Heart left ventricle (tissue), 16 donors: ENCODE measurements around the gene LSM4. TPM values are rescaled to one million over a fixed set of nuclear protein-coding genes. Genes with fewer than 3 reads are reported as not detected.

Experiments used
- ATAC-seq, 4 donors: fragments of 200-7000 bp; cut with Tn5 transposase; one replicate each; pipeline ENCODE4 v1.9.1; 2020 to 2022; ENCODE audit warnings: moderate library complexity in 4 of 4, mild to moderate bottlenecking in 3 of 4, moderate number of reproducible peaks in 1 of 4
- DNase-seq, 5 donors: peaks; one replicate each; pipeline ENCODE4 v3.0.0-alpha.2; 2020
- H3K27ac ChIP-seq, 12 donors: fragments of 200-600 bp; sonication (generic) in 4 of 12; one replicate each; pipeline versions ENCODE4 v1.5.0 to v1.8.0; 2016 to 2022; ENCODE audit warnings: mild to moderate bottlenecking in 2 of 12
- H3K27me3 ChIP-seq, 9 donors: fragments of 200-600 bp; sonication (generic) in 2 of 9; one replicate each; pipeline versions ENCODE4 v1.5.1 to v1.8.0; 2016 to 2022; ENCODE audit warnings: mild to moderate bottlenecking in 3 of 9
- H3K36me3 ChIP-seq, 9 donors: fragments of 200-600 bp; sonication (generic) in 2 of 9; one replicate each; pipeline versions ENCODE4 v1.5.0 to v1.8.0; 2018 to 2022; ENCODE audit warnings: mild to moderate bottlenecking in 2 of 9
- H3K4me1 ChIP-seq, 12 donors: fragments of 200-600 bp; sonication (generic) in 4 of 12; one replicate each; pipeline versions ENCODE4 v1.5.0 to v1.8.0; 2016 to 2022; ENCODE audit warnings: mild to moderate bottlenecking in 3 of 12
- H3K4me3 ChIP-seq, 12 donors: fragments of 200-600 bp; sonication (generic) in 4 of 12; one replicate each; pipeline versions ENCODE4 v1.5.0 to v1.8.0; 2017 to 2022; ENCODE audit warnings: mild to moderate bottlenecking in 9 of 12, moderate library complexity in 4 of 12
- H3K9me3 ChIP-seq, 12 donors: fragments of 200-600 bp; sonication (generic) in 4 of 12; one replicate each; pipeline versions ENCODE4 v1.5.0 to v1.8.0; 2016 to 2022; ENCODE audit warnings: mild to moderate bottlenecking in 1 of 12
- POLR2A ChIP-seq, 2 donors: fragments of 450-650 bp; IDR thresholded peaks; one replicate each; pipeline ENCODE4 v1.6.1; 2017; ENCODE audit warnings: antibody characterized with exemption in 2 of 2, mild to moderate bottlenecking in 2 of 2, moderate library complexity in 2 of 2
- WGBS, 4 donors: extraction: QIAGEN DNeasy Blood & Tissue Kit in 2 of 4; methylation state at CpG; one replicate each; pipeline versions ENCODE4 v1.1.5 to v1.1.7; 2013 to 2018; 5-methylcytosine and 5-hydroxymethylcytosine counted together
- intact Hi-C, 10 donors: fragments of 100-400 bp; cut with DNase I; formaldehyde crosslinking; loops; one replicate each; pipeline versions ENCODE4 v1.11.1 to v1.14.2; 2022
- polyA plus RNA-seq, 2 donors: library from polyadenylated mRNA; stranded (reverse); fragments of 200-250 nt; gene quantifications; one replicate each; pipeline ENCODE4 v1.2.3, GENCODE V29; 2013
- total RNA-seq, 9 donors: library from RNA; depleted of rRNA in 2 of 9; stranded (reverse); fragments of >200 nt in 2 of 9; fragmentation: NEBNext Ultra II Directional in 3 of 9; extraction: Animal tissue kit (Norgen Biotek cat#: 25700) in 3 of 9; gene quantifications; one replicate each; pipeline versions ENCODE4 v1.1.0 to v1.2.4, GENCODE V29; 2016 to 2023
- TF ChIP-seq, protein P1 (sequence below), 12 donors: fragments of 200-600 bp; sonication (generic) in 4 of 12; IDR thresholded peaks; one replicate each; pipeline versions ENCODE4 v1.5.0 to v1.8.0; 2018 to 2022; ENCODE audit warnings: antibody characterized with exemption in 12 of 12, mild to moderate bottlenecking in 5 of 12
- donor health status: ischemic (EF 13 %, LVEDD 7.1; RV severe dilation, severe dysfunction).
- donor health status: healthy with polysubstance abuse.
- donor health status: DM: no; HTN: yes; CAD: no.
- donor health status: DM: no; HTN: no; CAD: no.
- donor health status: ischemic (EF 25% LVEDD 6.9; RV normal size, moderate dysfunction).
- donor health status: ischemic (EF 25% LVEDD 5.7; RV mildly dilated, moderate dysfunction).
- donor health status: healthy.
- donor health status: DM: yes; HTN: yes; CAD: no.
- donor health status: ischemic (EF 35%, LVEDD 5.7; RV mildly dilated, moderate dysfunction).
- donor health status: nonischemic (EF 11% LVEDD 7.7; RV severe dilation, severe dysfunction).
- donor health status: DM: yes; HTN: yes; CAD: no.
- donor health status: PGD.
- donor health status: ischemic (EF 29% LVEDD 5.4; RV normal size, mild dysfunction).
- donor health status: nonischemic (EF 23%, LVEDD 6.1; RV moderate dilation, normal function).

Gene LSM4
- total and polyA plus RNA-seq, 11 donors: 65.8 to 171 (median 104) TPM

DNA sequence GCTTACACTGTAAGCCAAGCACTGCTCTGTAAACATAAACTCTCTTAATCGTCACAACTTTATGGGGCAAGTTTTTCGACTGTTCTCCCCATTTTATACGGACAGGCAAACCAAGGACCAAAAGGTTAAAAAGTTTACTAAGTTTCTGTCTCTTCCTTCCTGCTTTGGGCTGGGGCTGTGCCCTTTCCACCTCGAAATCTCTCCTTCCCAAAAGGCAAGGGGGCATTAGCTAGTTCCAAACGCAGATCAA, 43.7 kb downstream of the LSM4 start:
- intact Hi-C loops: loop anchor here (1.0 to 10.0 kb wide), 8 partner anchors 44 to 133 kb away; partner anchors contain the start of genes LSM4 (in 5 of the 10), GDF15 (in 1 of the 10), LRRC25 (in 1 of the 10) and RAB3A (in 1 of the 10)

DNA sequence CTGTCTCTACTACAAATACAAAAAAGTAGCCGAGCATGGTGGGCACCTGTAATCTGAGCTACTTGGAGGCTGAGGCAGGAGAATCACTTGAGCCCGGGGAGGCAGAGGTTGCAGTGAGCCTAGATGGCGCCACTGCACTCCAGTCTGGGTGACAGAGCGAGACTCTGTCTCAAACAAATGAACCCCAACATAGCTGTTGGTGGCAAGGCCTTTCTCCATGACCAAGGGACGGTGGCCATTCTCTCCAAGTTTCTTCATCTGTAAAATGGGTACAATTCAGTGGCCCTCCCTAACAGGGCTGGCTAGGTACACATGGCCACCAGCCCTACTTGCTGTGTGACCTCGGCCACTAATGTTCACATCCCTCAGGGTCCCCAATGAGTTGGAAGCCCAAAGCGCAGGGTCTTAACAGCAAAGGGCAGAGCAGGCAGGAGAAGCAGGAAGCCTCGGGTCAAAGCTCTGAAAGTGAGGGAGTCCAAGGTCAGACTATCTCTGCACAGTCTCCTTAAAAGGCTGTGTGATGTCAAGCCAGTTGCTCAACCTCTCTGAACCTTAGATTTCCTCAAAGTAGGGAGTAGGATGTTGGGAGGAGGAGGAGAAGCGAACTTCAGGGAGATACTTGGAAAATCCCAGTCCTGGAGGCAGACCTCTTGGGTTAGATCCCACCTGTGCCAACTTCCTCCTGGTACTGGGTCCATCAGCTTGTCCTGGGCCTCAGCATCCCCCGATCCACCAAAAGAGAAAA, 44.2 kb downstream of the LSM4 start:
- peaks cover 3 to 34% (median 14%) of the 10 kb centered on the region in 9 donors for H3K36me3 ChIP-seq
- peak overlapping the region in 11 of 12 donors; percentile 95 to 100 (median 99) for H3K27ac ChIP-seq
- peaks cover 17 to 71% (median 53%) of the 10 kb centered on the region in 12 donors for H3K4me1 ChIP-seq
- WGBS, 4 donors: 59 to 72% (median 66%) methylated on average over 8 to 10 of the region's 10 CpGs
- TF ChIP-seq, protein P1, sequence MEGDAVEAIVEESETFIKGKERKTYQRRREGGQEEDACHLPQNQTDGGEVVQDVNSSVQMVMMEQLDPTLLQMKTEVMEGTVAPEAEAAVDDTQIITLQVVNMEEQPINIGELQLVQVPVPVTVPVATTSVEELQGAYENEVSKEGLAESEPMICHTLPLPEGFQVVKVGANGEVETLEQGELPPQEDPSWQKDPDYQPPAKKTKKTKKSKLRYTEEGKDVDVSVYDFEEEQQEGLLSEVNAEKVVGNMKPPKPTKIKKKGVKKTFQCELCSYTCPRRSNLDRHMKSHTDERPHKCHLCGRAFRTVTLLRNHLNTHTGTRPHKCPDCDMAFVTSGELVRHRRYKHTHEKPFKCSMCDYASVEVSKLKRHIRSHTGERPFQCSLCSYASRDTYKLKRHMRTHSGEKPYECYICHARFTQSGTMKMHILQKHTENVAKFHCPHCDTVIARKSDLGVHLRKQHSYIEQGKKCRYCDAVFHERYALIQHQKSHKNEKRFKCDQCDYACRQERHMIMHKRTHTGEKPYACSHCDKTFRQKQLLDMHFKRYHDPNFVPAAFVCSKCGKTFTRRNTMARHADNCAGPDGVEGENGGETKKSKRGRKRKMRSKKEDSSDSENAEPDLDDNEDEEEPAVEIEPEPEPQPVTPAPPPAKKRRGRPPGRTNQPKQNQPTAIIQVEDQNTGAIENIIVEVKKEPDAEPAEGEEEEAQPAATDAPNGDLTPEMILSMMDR (IDR thresholded peaks at IDR 0.05): peak in 3 of 12 donors; percentile 19 to 26 (median 21)
- no peak for TF ChIP-seq POLR2A (IDR thresholded peaks at IDR 0.05)
- no peak for ATAC-seq
- intact Hi-C loops: loop anchor here (1.0 to 10.0 kb wide), 8 partner anchors 45 to 134 kb away; partner anchors contain the start of genes LSM4 (in 5 of the 10), GDF15 (in 1 of the 10), LRRC25 (in 1 of the 10) and RAB3A (in 1 of the 10)
- no peak for DNase-seq
- no peaks in the 10 kb centered on the region for H3K9me3 ChIP-seq
- H3K27me3 ChIP-seq: no peaks in the 10 kb centered on the region
- H3K4me3 ChIP-seq: peak overlapping the region; percentile 63 to 100 (median 92)

More for the DNA sequence above, 43.7 kb downstream of the LSM4 start:
- Histone ChIP-seq H3K4me1 (peaks cover 17 to 66% (median 52%) of the 10 kb centered on the region in 12 donors), H3K27me3 (no peaks in the 10 kb centered on the region), H3K4me3 (peak overlapping the region; percentile 63 to 100 (median 92)), H3K27ac (peak overlapping the region in 11 of 12 donors; percentile 95 to 100 (median 99)), H3K36me3 (peaks cover 3 to 34% (median 14%) of the 10 kb centered on the region in 9 donors), H3K9me3 (no peaks in the 10 kb centered on the region)
- DNase-seq (no peak), ATAC-seq (no peak)
- WGBS, 4 donors: 0 to 7% (median 3%) methylated on average over 5 of the region's 5 CpGs
- TF ChIP-seq, protein P1 (IDR thresholded peaks at IDR 0.05): no peak
- no peak for TF ChIP-seq POLR2A (IDR thresholded peaks at IDR 0.05)

DNA sequence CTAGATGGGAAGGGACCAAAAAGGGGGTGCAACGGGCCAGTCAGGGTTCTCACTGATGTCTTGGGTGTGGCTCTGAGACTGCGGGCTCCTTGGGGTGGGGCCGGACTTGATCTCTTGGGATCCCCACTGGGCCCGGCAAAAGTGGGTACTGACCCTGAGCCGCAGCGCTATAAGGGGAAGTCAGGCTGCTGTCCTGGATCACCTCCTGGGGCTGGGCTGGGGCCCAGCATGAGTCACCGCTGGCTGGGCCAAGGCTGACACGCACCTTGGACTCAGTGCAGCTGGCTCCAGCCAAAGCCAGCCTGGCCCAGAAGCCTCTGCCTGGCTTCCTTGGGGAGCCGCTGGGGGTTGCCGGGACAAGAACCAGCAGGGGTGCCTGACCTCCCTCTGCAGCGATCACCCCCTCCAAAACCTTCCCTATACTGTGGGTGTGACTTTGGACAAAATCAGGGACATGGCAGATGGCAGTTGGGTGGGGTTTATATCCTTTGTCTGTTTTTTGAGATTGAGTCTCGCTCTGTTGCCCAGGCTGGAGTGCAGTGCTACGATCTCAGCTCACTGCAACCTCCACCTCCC, 48.0 kb downstream of the LSM4 start:
- 11 to 32% (median 25%) methylated on average over 8 to 13 of the region's 13 CpGs for WGBS, 4 donors
- Histone ChIP-seq H3K4me1 (peaks cover 11 to 59% (median 42%) of the 10 kb centered on the region in 12 donors), H3K27ac (peak overlapping the region; percentile 50 to 87 (median 75)), H3K36me3 (peaks cover 3 to 34% (median 14%) of the 10 kb centered on the region in 9 donors), H3K4me3 (peak overlapping the region in 5 of 12 donors; percentile 0 to 23 (median 17)), H3K9me3 (no peaks in the 10 kb centered on the region), H3K27me3 (no peaks in the 10 kb centered on the region)
- TF ChIP-seq, protein P1 (IDR thresholded peaks at IDR 0.05): peak in 3 of 12 donors; percentile 13 to 23 (median 13)
- peak in 1 of 2 donors; percentile 21 for TF ChIP-seq POLR2A (IDR thresholded peaks at IDR 0.05)
- DNase-seq (peak; percentile 88 to 93 (median 92)), ATAC-seq (peak; percentile 87 to 91 (median 89))
- intact Hi-C loops: loop anchor here in 6 of 10 donors (2.0 to 10.0 kb wide), 4 partner anchors 110 to 137 kb away; partner anchors contain the start of genes GDF15 (in 1 of the 6) and LRRC25 (in 1 of the 6)
